ENCODE results near the gene BAAT.

The BAAT gene

DNA sequence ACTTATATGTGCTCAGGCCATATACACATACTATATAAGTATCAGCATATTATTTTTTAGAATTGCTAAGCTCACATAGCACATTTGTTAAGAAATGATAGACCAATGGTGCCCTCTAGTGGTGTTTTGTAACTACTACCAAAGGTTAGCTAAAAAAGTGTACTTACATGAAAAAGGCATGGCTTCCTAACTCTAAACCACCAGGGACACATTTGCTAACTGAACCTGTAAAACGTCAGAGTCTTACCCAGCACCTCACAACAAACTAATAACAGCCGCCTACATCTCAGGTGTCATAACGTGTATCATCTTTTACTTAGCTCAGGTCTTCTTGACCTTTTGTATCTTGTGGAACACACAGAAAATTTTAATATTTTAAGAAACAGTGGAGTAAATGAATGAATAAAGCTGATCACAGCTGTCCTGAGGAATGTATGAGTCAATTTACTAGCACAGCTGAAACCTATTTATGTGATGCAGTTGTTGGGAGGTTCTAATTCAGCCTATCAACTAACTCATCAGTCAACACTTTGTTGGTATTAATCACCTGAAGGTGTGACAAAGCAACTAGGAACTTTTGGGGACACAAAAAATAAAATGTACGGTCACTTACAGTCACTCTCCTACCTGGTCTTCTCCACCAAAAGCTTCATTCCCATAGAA is 72.9 kb downstream of the BAAT start:
- no peak for DNase-seq

GRCh38 chr9:101311191-101311590 is 73.6 kb downstream of the BAAT start:
- DNase-seq: no peak

Data from CD4-positive, alpha-beta T cell treated with Interleukin-17A for 4 hours (primary cell).